HUES64 (cell line): ENCODE measurements around the gene TBC1D22A.
A peak's percentile ranks its signal among the peaks of the same experiment; 100 is the strongest.

Source experiments
- H3K27ac ChIP-seq: 2 replicates; pipeline ENCODE4 v1.7.0; 2013; ENCODE audit warnings: low read depth, low read length, inconsistent platforms
- H3K27me3 ChIP-seq: 2 replicates; pipeline ENCODE4 v1.6.1; 2013; ENCODE audit warnings: mild to moderate bottlenecking, low read length; ENCODE audit not compliant: insufficient read depth
- H3K36me3 ChIP-seq: 2 replicates; pipeline ENCODE4 v1.6.1; 2013; ENCODE audit warnings: mild to moderate bottlenecking, low read length; ENCODE audit not compliant: insufficient read depth
- H3K4me1 ChIP-seq: 2 replicates; pipeline ENCODE4 v1.6.1; 2013; ENCODE audit warnings: mild to moderate bottlenecking, low read length, moderate library complexity; ENCODE audit not compliant: insufficient read depth
- H3K4me3 ChIP-seq: 2 replicates; pipeline ENCODE4 v1.5.1; 2013; ENCODE audit warnings: mild to moderate bottlenecking, low read length, moderate library complexity
- H3K9ac ChIP-seq: 2 replicates; pipeline ENCODE4 v1.6.1; 2013; ENCODE audit warnings: mild to moderate bottlenecking, low read depth, low read length
- H3K9me3 ChIP-seq: 2 replicates; pipeline ENCODE4 v1.6.1; 2013; ENCODE audit warnings: low read depth, low read length; ENCODE audit not compliant: insufficient read depth
- WGBS: fragments of 150-250, 120-280 bp; methylation state at CpG from one replicate; pipeline ENCODE4 v1.1.7; 2013; ENCODE audit warnings: missing lambda C conversion rate; 5-methylcytosine and 5-hydroxymethylcytosine counted together

The TBC1D22A gene

GRCh38 chr22:47084226-47084625 is 321.8 kb downstream of the TBC1D22A start:
- no peak overlapping the region for H3K4me3 ChIP-seq
- 29% methylated on average over 12 of the region's 12 CpGs for WGBS
- H3K27ac ChIP-seq = no peak overlapping the region
- H3K9ac ChIP-seq = no peak overlapping the region
- peaks cover 13% of the 10 kb centered on the region; the same call in 1 of the 2 replicates for H3K9me3 ChIP-seq
- no peaks in the 10 kb centered on the region for H3K36me3 ChIP-seq
- peaks cover 6% of the 10 kb centered on the region for H3K4me1 ChIP-seq
- no peaks in the 10 kb centered on the region for H3K27me3 ChIP-seq

GRCh38 chr22:47086596-47087248 is 324.3 kb downstream of the TBC1D22A start:
- Histone ChIP-seq H3K27ac (no peak overlapping the region), H3K9me3 (peaks cover 3% of the 10 kb centered on the region; the same call in 1 of the 2 replicates), H3K4me3 (no peak overlapping the region), H3K4me1 (peaks cover 9% of the 10 kb centered on the region), H3K36me3 (no peaks in the 10 kb centered on the region), H3K9ac (no peak overlapping the region), H3K27me3 (no peaks in the 10 kb centered on the region)
- WGBS = 88% methylated on average over 12 of the region's 17 CpGs

- no peak overlapping the region for H3K4me3 ChIP-seq
- H3K4me1 ChIP-seq = peaks cover 22% of the 10 kb centered on the region
- WGBS = 85% methylated on average over 11 of the region's 11 CpGs
- no peak overlapping the region for H3K9ac ChIP-seq
- no peaks in the 10 kb centered on the region for H3K27me3 ChIP-seq
- no peaks in the 10 kb centered on the region for H3K9me3 ChIP-seq
- no peaks in the 10 kb centered on the region for H3K36me3 ChIP-seq
- no peak overlapping the region for H3K27ac ChIP-seq
Measured at GRCh38 chr22:47088480-47089158, 326.2 kb downstream of the TBC1D22A start.

GRCh38 chr22:47089374-47089773 is 326.9 kb downstream of the TBC1D22A start:
- H3K36me3 ChIP-seq = no peaks in the 10 kb centered on the region
- peaks cover 19% of the 10 kb centered on the region for H3K4me1 ChIP-seq
- H3K27ac ChIP-seq = no peak overlapping the region
- no peak overlapping the region for H3K4me3 ChIP-seq
- H3K27me3 ChIP-seq = no peaks in the 10 kb centered on the region
- H3K9me3 ChIP-seq = no peaks in the 10 kb centered on the region
- H3K9ac ChIP-seq = no peak overlapping the region
- 96% methylated on average over 7 of the region's 7 CpGs for WGBS

- Histone ChIP-seq H3K9ac (no peak overlapping the region), H3K27ac (no peak overlapping the region), H3K9me3 (no peaks in the 10 kb centered on the region), H3K4me1 (peaks cover 16% of the 10 kb centered on the region), H3K36me3 (no peaks in the 10 kb centered on the region), H3K27me3 (no peaks in the 10 kb centered on the region), H3K4me3 (peak overlapping the region; percentile 49; the same call in 1 of the 2 replicates)
- 86% methylated on average over 21 of the region's 21 CpGs for WGBS
Measured at GRCh38 chr22:47089796-47090460, 327.5 kb downstream of the TBC1D22A start.

- no peak overlapping the region for H3K9ac ChIP-seq
- H3K27me3 ChIP-seq = no peaks in the 10 kb centered on the region
- H3K4me1 ChIP-seq = peaks cover 16% of the 10 kb centered on the region
- WGBS = 3% methylated on average over 29 of the region's 29 CpGs
- no peak overlapping the region for H3K27ac ChIP-seq
- H3K36me3 ChIP-seq = no peaks in the 10 kb centered on the region
- peak overlapping the region; percentile 49 for H3K4me3 ChIP-seq
- H3K9me3 ChIP-seq = no peaks in the 10 kb centered on the region
Measured at GRCh38 chr22:47090591-47091245, 328.3 kb downstream of the TBC1D22A start.

- 13% methylated on average over 21 of the region's 21 CpGs for WGBS
- peak overlapping the region; percentile 49 for H3K4me3 ChIP-seq
- H3K36me3 ChIP-seq = no peaks in the 10 kb centered on the region
- H3K27ac ChIP-seq = no peak overlapping the region
- no peak overlapping the region for H3K9ac ChIP-seq
- no peaks in the 10 kb centered on the region for H3K9me3 ChIP-seq
- peaks cover 16% of the 10 kb centered on the region for H3K4me1 ChIP-seq
- H3K27me3 ChIP-seq = no peaks in the 10 kb centered on the region
Measured at GRCh38 chr22:47091246-47091651, 328.8 kb downstream of the TBC1D22A start.

- H3K4me3 ChIP-seq = no peak overlapping the region
- no peak overlapping the region for H3K27ac ChIP-seq
- no peaks in the 10 kb centered on the region for H3K36me3 ChIP-seq
- H3K4me1 ChIP-seq = peaks cover 16% of the 10 kb centered on the region
- H3K9ac ChIP-seq = no peak overlapping the region
- no peaks in the 10 kb centered on the region for H3K27me3 ChIP-seq
- WGBS = 95% methylated on average over 16 of the region's 16 CpGs
- H3K9me3 ChIP-seq = no peaks in the 10 kb centered on the region
Measured at GRCh38 chr22:47091921-47092700, 329.7 kb downstream of the TBC1D22A start.

- Histone ChIP-seq H3K27ac (no peak overlapping the region), H3K9ac (no peak overlapping the region), H3K4me3 (no peak overlapping the region), H3K4me1 (peaks cover 16% of the 10 kb centered on the region), H3K9me3 (no peaks in the 10 kb centered on the region), H3K36me3 (no peaks in the 10 kb centered on the region), H3K27me3 (no peaks in the 10 kb centered on the region)
- 89% methylated on average over 9 of the region's 9 CpGs for WGBS
Measured at GRCh38 chr22:47092896-47093311, 330.5 kb downstream of the TBC1D22A start.

- H3K9me3 ChIP-seq = no peaks in the 10 kb centered on the region
- no peak overlapping the region for H3K4me3 ChIP-seq
- 93% methylated on average over 4 of the region's 4 CpGs for WGBS
- no peak overlapping the region for H3K9ac ChIP-seq
- H3K36me3 ChIP-seq = no peaks in the 10 kb centered on the region
- no peaks in the 10 kb centered on the region for H3K27me3 ChIP-seq
- H3K4me1 ChIP-seq = peaks cover 16% of the 10 kb centered on the region
- H3K27ac ChIP-seq = no peak overlapping the region
Measured at GRCh38 chr22:47093720-47094119, 331.3 kb downstream of the TBC1D22A start.
